ENCODE results near the gene PPM1E.

The PPM1E gene

GRCh38 chr17:58779446-58779845 is 23.8 kb downstream of the PPM1E start:
- TF ChIP-seq HDGF (IDR thresholded peaks at IDR 0.05; ENCODE audit: borderline replicate concordance) (no peak), SP1 (IDR thresholded peaks at IDR 0.05) (no peak), FOXA1 (IDR thresholded peaks at IDR 0.05) (no peak), FOXK2 (IDR thresholded peaks at IDR 0.05) (no peak), NFRKB (IDR thresholded peaks at IDR 0.05) (no peak), BHLHE40 (IDR thresholded peaks at IDR 0.05; ENCODE audit: borderline replicate concordance) (no peak), FOXM1 (IDR thresholded peaks at IDR 0.05; ENCODE audit: borderline replicate concordance) (no peak), CTBP1 (IDR thresholded peaks at IDR 0.05; ENCODE audit: borderline replicate concordance) (no peak), SUZ12 (IDR thresholded peaks at IDR 0.05) (no peak), ELF4 (IDR thresholded peaks at IDR 0.05) (no peak), LEF1 (IDR thresholded peaks at IDR 0.05; ENCODE audit: borderline replicate concordance) (no peak)
- TF ChIP-seq, protein P1, sequence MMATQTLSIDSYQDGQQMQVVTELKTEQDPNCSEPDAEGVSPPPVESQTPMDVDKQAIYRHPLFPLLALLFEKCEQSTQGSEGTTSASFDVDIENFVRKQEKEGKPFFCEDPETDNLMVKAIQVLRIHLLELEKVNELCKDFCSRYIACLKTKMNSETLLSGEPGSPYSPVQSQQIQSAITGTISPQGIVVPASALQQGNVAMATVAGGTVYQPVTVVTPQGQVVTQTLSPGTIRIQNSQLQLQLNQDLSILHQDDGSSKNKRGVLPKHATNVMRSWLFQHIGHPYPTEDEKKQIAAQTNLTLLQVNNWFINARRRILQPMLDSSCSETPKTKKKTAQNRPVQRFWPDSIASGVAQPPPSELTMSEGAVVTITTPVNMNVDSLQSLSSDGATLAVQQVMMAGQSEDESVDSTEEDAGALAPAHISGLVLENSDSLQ (IDR thresholded peaks at IDR 0.05) = no peak
- ChIA-PET POLR2A (no interaction called here), CTCF (no interaction called here)
- no peak for DNase-seq (ENCODE audit: extremely low spot score)

GRCh38 chr17:58783380-58783779 is 27.7 kb downstream of the PPM1E start:
- ChIA-PET POLR2A (no interaction called here), CTCF (no interaction called here)

DNA sequence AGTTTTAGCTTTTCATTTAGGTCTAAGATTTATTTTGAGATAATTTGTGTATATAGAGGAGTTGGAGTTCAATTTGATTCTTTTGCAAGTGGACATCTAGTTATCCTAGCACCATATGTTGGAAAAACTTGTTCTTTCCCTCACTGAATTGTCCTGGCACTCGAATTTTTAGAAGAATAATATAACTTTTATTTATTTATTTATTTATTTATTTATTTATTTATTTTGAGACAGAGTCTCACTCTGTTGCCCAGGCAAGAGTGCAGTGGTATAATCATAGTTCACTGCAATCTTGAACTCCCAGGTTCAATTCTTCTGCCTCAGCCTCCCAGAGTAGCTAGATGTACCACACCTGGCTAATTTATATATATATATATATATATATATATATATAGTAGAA is 29.4 kb downstream of the PPM1E start:
- TF ChIP-seq NFRKB (IDR thresholded peaks at IDR 0.05) (no peak), BHLHE40 (IDR thresholded peaks at IDR 0.05; ENCODE audit: borderline replicate concordance) (no peak), CTBP1 (IDR thresholded peaks at IDR 0.05; ENCODE audit: borderline replicate concordance) (no peak), ARNT (IDR thresholded peaks at IDR 0.05) (no peak), SP1 (IDR thresholded peaks at IDR 0.05) (no peak), FOXA1 (IDR thresholded peaks at IDR 0.05) (no peak), ELF4 (IDR thresholded peaks at IDR 0.05) (no peak), SUZ12 (IDR thresholded peaks at IDR 0.05) (no peak), FOXM1 (IDR thresholded peaks at IDR 0.05; ENCODE audit: borderline replicate concordance) (no peak), TARDBP (IDR thresholded peaks at IDR 0.05) (no peak), LEF1 (IDR thresholded peaks at IDR 0.05; ENCODE audit: borderline replicate concordance) (no peak), HDGF (IDR thresholded peaks at IDR 0.05; ENCODE audit: borderline replicate concordance) (no peak)
- TF ChIP-seq, protein P1 (IDR thresholded peaks at IDR 0.05) = no peak
- ChIA-PET POLR2A (no interaction called here), CTCF (no interaction called here)
- no peak for DNase-seq (ENCODE audit: extremely low spot score)

More at GRCh38 chr17:58783380-58783779, 27.7 kb downstream of the PPM1E start:
- no peak for DNase-seq (ENCODE audit: extremely low spot score)
- TF ChIP-seq BHLHE40 (IDR thresholded peaks at IDR 0.05; ENCODE audit: borderline replicate concordance) (no peak), CTBP1 (IDR thresholded peaks at IDR 0.05; ENCODE audit: borderline replicate concordance) (no peak), HDGF (IDR thresholded peaks at IDR 0.05; ENCODE audit: borderline replicate concordance) (no peak), TARDBP (IDR thresholded peaks at IDR 0.05) (no peak), ARNT (IDR thresholded peaks at IDR 0.05) (no peak), FOXA1 (IDR thresholded peaks at IDR 0.05) (no peak), LEF1 (IDR thresholded peaks at IDR 0.05; ENCODE audit: borderline replicate concordance) (no peak), SUZ12 (IDR thresholded peaks at IDR 0.05) (no peak), FOXK2 (IDR thresholded peaks at IDR 0.05) (no peak), ELF4 (IDR thresholded peaks at IDR 0.05) (no peak), NFRKB (IDR thresholded peaks at IDR 0.05) (no peak)

DNA sequence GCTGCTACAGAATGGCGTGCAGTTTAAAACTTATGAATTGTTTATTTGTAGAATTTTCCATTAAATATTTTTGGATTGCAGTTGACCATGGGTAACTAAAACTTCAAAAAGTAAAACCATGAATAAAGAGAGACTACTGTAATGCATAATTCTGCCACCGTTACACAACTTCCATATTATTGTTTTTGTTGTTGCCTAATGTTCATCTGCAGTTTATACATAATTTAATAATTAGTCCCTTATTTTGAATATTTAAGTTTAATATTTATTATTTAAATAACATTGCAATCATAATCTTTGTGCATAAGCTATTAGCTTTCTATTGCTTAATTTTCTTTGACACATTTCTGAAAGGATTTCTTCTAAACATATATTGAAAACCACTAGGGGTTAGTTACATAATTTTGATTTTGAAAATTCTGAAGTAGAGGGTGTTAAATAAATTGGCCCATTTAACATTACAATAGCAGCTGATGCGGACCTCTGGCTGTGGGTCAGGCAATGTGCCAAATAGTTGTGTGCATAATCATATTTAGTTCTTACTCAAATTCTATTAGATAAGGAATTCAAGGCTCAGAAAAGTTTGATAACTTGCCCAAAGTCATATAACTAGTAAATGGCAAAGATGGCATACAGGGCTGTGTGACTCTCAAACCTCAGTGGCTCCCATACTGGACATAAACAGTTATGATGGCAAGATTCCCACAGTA is 31.1 kb downstream of the PPM1E start:
- no peak for DNase-seq (ENCODE audit: extremely low spot score)
- POLR2A ChIA-PET = interaction anchor here (1.0 to 1.6 kb wide), 3 partner anchors 10 to 31 kb away, joined by 3 to 6 read pairs (median 3); partner anchors contain the start of gene PPM1E
- CTCF ChIA-PET = no interaction called here
- no peak for TF ChIP-seq ARNT (IDR thresholded peaks at IDR 0.05)
- no peak for TF ChIP-seq FOXM1 (IDR thresholded peaks at IDR 0.05; ENCODE audit: borderline replicate concordance)
- TF ChIP-seq, protein P1 (IDR thresholded peaks at IDR 0.05) = no peak
- TF ChIP-seq LEF1 (IDR thresholded peaks at IDR 0.05; ENCODE audit: borderline replicate concordance) = no peak
- no peak for TF ChIP-seq ELF4 (IDR thresholded peaks at IDR 0.05)
- TF ChIP-seq FOXK2 (IDR thresholded peaks at IDR 0.05) = no peak
- TF ChIP-seq HDGF (IDR thresholded peaks at IDR 0.05; ENCODE audit: borderline replicate concordance) = no peak
- no peak for TF ChIP-seq TARDBP (IDR thresholded peaks at IDR 0.05)
- no peak for TF ChIP-seq SP1 (IDR thresholded peaks at IDR 0.05)

DNA sequence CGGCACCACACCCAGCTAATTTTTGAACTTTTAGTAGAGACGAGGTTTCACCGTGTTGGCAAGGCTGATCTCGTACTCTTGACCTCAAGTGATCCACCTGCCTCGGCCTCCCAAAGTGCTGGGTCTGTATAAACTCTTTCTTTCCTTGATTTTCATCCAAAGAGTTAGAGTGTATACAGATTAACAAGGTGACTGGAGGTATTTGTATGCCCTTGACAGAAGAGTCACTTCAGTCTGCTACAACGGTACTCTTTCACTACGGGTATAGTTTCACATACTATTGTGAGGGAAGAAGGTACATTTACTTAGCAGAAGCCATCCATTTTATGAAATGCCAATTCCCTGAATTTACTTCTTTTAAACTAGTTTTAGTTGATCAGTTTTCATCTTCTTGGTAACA is 32.5 kb downstream of the PPM1E start:
- TF ChIP-seq CTBP1 (IDR thresholded peaks at IDR 0.05; ENCODE audit: borderline replicate concordance) (no peak), ZNF384 (IDR thresholded peaks at IDR 0.05) (no peak), FOXK2 (IDR thresholded peaks at IDR 0.05) (no peak)
- DNase-seq (ENCODE audit: extremely low spot score) = no peak
- CTCF ChIA-PET = no interaction called here
- POLR2A ChIA-PET = no interaction called here

DNA sequence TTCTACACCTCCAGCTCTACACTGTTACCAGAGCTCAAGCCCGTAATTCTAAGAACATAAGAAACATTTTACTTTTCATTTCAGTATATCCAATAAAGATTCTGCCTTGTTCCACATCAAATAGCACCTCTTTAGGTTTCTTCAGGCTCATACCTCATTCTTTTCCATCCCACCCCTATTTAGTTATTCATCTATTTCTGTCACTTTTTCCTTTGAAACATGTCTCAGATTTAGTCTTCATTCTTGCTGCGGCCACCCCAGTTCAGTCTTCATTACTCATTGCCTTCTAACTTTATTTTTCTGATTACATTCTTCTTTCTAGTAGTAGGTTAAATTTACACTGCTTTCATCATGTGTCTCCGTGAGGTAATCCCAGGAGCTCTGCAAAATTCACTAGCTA is 33.5 kb downstream of the PPM1E start:
- no peak for DNase-seq (ENCODE audit: extremely low spot score)
- POLR2A ChIA-PET = no interaction called here
- CTCF ChIA-PET = no interaction called here
- no peak for TF ChIP-seq ZNF384 (IDR thresholded peaks at IDR 0.05)
- TF ChIP-seq FOXM1 (IDR thresholded peaks at IDR 0.05; ENCODE audit: borderline replicate concordance) = no peak
- no peak for TF ChIP-seq SP1 (IDR thresholded peaks at IDR 0.05)
- TF ChIP-seq L3MBTL2 (conservative IDR thresholded peaks at IDR 0.05) = no peak
- no peak for TF ChIP-seq BHLHE40 (IDR thresholded peaks at IDR 0.05; ENCODE audit: borderline replicate concordance)
- TF ChIP-seq ELF4 (IDR thresholded peaks at IDR 0.05) = no peak
- no peak for TF ChIP-seq FOXA1 (IDR thresholded peaks at IDR 0.05)
- no peak for TF ChIP-seq HDGF (IDR thresholded peaks at IDR 0.05; ENCODE audit: borderline replicate concordance)
- TF ChIP-seq ARNT (IDR thresholded peaks at IDR 0.05) = no peak
- no peak for TF ChIP-seq SUZ12 (IDR thresholded peaks at IDR 0.05)
- TF ChIP-seq CTBP1 (IDR thresholded peaks at IDR 0.05; ENCODE audit: borderline replicate concordance) = no peak
- no peak for TF ChIP-seq NFRKB (IDR thresholded peaks at IDR 0.05)
- no peak for TF ChIP-seq FOXK2 (IDR thresholded peaks at IDR 0.05)
- TF ChIP-seq, protein P1 (IDR thresholded peaks at IDR 0.05) = no peak
- TF ChIP-seq TARDBP (IDR thresholded peaks at IDR 0.05) = no peak
- no peak for TF ChIP-seq LEF1 (IDR thresholded peaks at IDR 0.05; ENCODE audit: borderline replicate concordance)
